Measurements from ENCODE around the gene DDRGK1.

- TF ChIP-seq BHLHE40 (IDR thresholded peaks at IDR 0.05; ENCODE audit: borderline replicate concordance): no peak
- TF ChIP-seq HDGF (IDR thresholded peaks at IDR 0.05; ENCODE audit: borderline replicate concordance): no peak
- TF ChIP-seq SP1 (IDR thresholded peaks at IDR 0.05): no peak
- TF ChIP-seq ELF4 (IDR thresholded peaks at IDR 0.05): no peak
- TF ChIP-seq FOXA1 (IDR thresholded peaks at IDR 0.05): no peak
- TF ChIP-seq FOXK2 (IDR thresholded peaks at IDR 0.05): no peak
- no peak for TF ChIP-seq ZNF384 (IDR thresholded peaks at IDR 0.05)
- no peak for TF ChIP-seq TARDBP (IDR thresholded peaks at IDR 0.05)
Observed at GRCh38 chr20:3193806-3194616, 10.5 kb downstream of the DDRGK1 start.
